ENCODE data around the gene GSN.
A peak's percentile ranks its signal among the peaks of the same experiment; 100 is the strongest.

The GSN gene

DNA sequence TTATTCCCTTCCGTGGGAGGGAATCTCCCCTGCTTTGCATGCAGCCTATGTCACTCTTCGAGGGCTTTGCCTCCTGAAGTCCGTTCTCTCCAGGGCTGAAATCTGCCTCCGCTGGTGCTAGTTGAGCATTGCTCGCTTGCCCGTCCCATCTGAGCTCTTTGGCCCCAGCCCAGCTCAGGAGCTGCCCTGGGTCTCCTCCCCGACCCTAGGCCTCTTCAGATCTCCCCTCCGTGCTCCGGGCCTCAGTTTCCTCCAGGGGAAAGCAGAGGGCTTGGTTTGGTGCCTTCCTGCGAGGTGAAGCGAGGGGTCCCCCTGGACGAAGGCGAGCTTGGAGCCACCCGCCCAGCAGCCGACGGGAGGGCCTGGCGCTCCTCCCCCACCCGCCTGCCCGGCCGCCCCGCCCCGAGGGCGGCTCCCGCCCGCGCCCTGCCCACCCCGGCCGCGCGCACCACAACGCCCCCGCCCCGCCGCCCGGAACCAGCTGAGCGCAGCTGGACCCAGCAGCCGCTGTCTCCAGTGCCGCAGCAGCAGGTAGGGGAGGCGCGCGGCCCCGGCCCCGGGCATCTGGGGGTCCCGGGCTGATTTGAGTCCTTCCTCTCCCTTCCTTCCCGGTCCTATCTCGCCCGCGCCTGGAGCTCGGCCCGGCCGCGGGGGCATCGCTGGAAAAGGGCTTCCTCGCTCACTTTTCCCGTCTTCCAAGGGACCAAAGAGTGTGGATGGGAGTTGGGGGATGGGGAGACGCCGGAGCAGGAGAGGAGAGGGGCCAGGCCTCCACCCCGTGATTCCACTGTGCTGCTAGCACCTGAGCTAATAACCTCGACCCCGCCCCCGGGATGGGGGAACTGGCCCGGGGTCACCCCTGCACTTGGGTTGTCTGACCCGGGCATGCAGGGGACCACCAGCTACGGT is at the start of gene GSN:
Gene GSN, plus strand, starts transcription at position 474 of the 909 bp plus-strand sequence. CDS start 33,810 bp downstream, outside the sequence.
- peak; percentile 40 for DNase-seq

DNA sequence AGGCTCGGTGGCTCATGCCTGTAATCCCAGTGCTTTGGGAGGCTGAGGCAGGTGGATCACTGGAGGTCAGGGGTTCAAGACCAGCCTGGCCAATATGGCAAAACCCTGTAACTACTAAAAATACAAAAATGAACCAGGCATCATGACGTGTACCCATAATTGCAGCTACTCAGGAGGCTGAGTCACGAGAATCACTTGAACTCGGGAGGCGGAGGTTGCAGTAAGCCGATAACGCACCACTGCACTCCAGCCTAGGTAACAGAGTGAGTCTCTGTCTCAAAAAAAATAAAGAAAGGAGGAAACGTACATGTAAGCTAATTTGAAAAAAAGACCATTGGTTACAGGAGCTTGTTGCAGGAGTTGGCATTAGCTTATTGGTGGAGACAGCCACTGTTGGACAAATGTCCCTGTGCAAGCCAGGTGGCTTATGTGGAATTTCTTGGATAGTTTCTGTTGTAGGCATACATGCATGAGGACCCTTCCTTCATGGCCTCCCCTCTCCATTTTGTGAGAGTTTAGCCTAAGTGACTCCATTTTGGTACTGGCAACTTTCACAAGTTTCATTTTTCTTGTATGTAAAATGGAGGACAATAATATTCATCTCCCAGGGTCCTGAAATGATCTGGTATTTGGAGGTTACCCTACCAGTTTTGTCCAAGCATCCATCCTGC is 49.5 kb upstream of the GSN start:
- no peak for DNase-seq

DNA sequence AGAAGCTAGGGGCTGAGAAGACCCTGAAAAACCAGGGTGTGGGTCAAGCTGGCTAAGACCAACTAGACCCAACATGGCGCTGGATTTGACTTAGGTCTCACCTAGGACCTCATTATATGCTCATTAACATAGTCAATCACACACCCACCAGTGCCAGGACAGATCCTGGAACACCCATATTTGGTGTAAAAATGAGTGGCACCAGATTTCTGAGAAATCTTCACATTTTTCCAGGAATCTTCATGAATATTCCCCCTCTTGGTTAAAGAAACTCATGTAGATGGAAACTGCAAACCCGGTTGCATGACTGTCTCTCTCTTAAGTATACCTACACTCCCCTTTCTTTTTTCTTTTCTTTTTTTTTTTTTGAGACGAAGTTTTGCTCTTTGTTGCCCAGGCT is 48.4 kb upstream of the GSN start:
- no peak for DNase-seq

DNA sequence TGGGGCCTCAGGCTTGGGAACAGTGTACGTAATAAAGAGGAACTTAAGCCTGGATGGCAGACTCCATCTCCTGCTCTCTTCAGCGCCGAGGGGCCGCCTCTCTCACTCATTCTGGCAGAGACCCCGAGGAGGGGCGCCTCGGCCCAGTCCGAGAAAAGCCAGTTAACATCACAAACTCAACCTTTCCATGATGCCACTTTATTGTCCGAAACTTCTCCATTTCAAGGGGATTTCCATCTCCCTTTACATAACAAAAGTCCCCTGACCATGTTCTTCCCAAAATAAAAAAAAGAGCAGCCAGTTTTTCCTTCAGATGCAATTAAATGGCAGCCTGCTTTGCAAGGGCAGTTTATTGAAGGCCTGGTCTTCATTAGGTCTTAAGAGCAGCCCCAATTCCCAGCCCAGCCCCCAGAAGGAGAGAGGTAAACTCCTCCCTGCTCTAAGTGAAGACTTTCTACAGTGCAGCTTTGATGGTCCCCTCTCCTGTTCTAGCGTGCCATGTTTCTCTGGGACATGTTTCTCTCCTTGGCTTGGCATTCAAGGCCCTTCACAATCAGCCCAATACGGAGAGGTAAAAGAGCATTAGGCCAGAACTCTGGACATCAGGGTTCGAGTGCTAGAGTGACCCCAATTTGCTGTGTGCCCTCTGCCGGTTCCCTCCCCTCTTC is 46.8 kb upstream of the GSN start:
- no peak for DNase-seq

DNA sequence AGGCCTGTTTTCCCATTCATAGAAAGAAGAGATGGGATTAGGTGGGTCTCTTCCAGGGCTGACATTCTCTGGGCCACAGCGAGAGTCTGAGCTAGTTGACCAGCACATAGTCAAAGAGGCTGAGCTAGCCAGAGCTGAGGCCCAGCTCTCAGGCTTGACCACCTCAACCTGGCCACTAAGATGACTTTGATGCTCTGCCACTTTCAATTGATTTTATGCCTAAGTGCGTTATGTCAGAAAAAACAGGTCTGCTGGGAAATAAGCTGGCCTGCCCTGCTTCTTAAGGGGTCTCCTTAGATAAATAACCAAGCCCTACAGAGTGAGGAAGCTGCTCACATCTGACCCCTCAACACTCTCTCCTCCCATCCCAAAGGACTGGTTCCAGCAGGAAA is 46.3 kb upstream of the GSN start:
- no peak for DNase-seq

DNA sequence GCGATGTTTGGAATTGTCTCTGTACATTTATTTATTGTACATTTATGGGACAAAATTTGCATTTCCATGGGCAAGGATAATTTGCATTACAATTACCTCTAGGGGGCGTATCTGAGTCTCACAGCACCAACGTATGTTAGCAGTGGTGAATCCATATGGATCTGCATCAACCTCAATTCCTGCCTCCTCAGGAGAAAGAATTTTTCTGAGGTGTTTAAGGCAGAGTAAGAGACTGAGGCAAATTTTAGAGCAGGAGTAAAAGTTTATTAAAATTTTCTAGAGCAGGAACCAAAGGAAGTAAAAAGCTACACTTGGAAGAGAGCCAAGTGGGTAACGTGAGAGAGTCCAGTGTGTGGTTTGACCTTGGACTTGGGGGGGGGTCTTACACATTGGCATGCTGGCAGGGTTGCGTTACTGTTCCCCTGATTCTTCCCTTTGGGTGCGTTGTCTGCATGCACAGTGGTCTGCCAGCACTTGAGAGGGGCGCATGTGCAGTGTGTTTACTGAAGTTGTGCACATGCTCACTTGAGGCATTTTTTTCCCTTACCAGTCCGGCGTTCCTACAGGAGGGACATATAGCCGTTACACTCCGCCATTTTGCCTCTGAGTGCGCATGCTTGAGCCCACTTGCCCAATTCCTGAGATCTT is 45.3 kb upstream of the GSN start:
- peak; percentile 32 for DNase-seq

DNA sequence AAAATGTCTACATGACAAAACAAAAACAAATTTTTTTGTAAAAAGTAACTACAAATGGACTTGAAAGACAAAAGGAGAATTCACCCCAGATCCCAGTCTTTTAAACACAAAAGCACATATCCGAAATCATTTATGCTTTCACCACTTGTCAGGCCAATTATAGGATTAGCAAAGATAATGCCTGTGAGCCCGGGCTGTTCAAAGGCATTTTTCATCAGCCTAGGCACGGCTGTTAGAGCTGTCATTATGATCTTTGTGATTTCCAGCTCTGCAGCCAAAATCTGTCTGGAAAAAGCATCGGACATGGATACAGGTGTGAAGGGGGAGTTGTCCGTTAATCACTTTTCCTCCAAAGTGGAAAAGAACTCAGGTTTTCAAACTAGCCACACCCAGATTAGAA is 42.7 kb upstream of the GSN start:
- DNase-seq, result no peak

DNA sequence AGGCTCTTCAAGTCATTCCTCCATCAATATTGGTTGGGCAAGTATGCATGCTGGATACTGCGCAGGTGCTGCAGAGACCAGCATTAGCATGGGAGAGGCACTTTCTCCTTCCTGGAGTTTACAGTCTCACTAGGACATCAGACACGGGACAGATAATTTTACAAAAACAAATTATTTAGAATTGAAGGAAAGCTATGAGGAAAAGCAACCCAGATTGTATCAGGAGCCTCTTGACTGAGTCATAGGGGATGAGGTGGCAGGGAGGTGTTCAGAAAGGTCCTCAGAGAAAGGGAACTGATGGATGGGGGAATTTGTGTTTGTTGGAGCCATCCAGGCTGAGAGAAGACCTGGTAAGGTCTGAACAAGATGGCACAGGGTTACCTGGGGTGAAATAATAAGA is 41.8 kb upstream of the GSN start:
- DNase-seq, result no peak

DNA sequence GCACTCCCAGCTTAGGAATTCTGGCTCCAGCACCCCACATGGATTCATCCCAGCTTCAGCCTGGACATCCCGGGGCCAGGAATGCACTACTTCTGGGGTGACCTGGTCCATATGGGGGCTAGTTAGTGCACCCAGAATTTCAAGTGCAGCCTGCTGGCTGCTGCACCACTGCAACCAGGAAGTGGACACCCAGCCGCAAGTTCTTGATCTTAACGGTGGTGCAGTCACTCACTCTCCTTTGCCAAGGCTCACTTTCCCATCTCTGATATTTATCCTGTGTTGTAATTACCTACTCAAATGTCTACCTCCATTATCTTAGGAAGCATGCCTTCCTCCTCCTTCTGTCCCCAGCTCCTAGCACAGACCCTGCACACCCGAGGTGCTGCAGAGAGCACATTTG is 40.1 kb upstream of the GSN start:
- no peak for DNase-seq

DNA sequence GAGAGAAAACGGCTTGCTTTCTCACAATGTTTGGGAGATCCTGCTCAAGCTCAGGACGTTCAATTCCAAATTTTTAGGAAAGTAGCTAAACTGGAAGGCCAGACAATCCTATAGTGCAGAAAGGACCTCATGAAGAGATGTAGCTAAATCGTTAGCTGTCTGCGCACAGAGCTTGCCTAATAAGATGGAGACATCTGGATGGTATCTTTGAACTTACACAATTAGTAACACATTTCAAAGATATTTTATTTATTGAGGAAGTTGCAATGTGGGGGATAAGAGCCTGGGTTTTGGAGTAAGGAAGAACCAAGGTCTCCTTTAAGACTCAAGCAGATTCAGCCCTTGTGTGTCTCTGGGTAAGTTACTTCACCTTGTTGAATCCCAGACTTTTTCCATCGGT is 37.7 kb upstream of the GSN start:
- DNase-seq, result no peak

DNA sequence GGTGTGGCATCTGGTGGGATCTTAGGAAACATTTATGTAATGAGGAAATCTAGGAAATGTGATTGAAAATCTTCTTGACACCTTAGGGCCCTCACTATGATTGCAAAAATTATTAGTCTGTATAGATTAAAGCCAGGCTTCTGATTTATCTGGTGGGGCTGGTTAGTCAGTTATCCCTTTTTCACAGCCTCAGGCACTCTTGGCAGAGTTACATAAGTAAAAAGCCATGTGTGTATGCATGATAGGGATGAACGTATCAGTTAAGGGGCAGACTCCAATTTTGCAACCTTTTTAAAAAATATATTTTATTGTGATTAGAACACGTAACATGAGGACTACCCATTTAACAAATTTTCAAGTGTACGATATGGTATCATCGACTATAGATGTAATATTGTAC is 35.7 kb upstream of the GSN start:
- no peak for DNase-seq

DNA sequence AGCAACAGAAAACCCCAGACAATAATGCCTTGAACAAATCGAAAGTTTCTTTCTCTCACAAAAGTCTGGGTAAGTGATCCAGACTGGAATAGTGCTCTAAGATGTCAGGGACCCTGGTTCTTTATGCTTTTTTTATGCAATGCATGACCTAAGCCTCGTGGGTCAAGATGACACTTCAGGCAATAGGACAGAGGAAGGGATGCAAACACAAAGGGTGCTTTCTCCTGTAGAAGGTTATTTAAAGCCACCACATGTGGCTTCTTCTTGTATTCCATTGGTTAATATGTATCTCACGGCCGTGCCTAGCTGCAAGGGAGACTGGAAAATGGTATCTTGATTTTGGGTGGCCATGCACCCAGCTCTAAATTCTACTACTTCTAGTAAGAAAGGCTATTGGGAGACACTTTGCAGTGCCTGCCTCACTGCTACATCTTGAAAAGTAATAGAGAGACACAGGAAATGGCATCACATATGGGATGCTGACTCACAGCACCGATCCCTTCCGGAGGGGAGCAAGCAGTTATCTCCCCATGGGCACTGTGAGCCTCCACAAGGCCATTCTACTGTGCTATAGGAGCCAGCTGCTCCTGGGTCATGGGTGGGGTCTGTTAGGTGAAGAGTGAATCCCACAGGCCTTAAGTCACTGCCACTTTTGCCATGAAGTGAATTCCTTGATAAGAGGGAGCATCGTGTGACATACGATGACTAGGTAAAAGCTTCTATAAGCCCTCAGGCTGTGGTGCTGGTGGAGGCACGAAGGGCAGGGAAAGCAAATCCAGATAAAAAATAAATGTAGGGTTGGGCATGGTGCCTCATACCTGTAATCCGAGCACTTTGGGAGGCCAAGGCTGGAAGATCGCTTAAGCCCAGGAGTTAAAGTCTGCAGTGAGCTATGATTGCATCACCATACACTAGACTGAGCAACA is 33.8 kb upstream of the GSN start:
- no peak for DNase-seq

DNA sequence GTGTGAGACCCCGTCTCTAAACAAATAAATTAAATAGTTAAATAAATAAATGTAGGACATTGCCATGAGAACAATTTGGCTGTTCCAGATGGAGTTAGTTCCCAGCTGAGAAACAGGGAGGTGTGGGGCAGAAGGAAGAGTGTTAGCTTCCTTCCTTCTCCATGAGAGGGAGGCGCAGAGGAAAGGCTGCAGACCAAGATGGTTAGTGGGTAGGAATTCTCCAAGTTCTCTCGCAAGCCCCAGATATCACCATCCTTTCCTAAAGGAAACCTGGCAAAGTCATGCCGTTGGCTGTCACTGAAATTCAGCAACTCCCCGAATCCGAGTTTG is 33.2 kb upstream of the GSN start:
- DNase-seq, result no peak

DNA sequence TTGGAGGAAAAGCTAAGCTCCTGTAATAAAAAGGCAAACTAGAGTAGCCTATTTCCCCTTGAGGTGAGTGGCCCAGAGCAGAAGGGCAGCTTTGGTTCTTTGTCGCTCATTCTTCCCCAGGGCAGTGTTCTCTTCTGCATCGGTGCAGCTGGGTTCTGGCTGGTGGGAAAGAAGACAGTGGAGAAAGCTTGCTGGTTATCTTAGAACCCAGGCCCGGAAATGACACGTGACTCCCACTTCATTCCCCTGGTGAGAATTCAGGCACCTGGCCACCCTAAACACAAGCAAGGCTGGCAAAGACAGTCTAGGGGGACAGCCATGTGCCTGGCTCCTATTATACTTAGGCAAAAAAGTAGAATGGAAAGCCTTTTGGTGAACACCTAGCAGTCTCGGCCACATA is 32.5 kb upstream of the GSN start:
- DNase-seq, result no peak

DNA sequence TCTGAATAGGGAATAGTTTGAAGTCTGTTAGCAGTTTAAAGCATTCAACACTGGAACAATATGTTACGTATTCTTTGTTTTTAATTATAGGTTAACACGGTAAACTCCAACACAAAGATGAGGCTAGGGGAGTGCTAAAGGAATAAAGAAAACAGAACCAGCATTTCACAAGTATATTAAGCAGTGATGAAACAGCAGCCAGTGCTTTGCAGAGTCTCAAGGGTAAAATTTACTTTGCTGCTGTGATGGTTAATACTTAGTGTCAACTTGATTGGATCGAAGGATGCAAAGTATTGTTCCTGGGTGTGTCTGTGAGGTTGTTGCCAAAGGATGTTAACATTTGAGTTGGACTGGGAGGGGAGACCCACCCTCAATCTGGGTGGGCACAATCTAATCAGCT is 30.0 kb upstream of the GSN start:
- DNase-seq, result no peak

DNA sequence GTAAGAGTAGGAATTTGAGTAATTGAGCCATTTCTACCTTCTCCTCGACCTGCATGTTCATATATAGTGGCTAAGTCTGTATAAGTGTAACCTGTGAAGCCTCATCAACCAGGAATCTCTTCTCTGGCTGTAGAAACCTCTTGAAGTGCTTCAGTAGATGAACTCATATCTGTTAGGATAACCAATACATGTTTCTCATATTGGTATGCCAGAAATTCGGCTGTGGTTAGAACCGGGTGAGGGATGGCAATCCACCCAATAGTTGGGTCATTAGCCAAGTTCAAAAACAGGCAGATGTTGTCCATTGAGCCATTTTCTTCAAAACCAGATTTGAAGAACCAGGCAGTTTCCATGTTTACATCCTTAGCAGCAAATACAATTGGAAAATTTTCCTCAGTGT is 28.9 kb upstream of the GSN start:
- DNase-seq, result no peak

DNA sequence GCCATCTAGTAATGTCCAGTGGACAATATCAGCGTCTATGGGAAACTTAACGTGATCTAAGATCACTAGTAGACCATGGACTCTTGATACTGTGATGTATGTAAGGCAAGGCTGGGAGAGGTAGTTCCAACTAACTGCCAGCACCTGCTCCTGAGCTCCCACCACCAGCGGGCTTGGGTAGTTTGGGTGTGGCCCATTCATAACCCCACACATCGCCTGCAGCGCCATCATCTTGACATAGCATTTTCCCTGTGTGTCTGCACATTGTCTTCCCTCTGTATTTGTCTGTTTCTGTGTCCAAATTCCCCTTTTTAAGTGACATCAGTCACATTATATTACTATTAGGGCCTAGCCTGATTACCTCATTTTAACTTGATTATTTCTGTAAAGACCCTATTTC is 28.1 kb upstream of the GSN start:
- no peak for DNase-seq

DNA sequence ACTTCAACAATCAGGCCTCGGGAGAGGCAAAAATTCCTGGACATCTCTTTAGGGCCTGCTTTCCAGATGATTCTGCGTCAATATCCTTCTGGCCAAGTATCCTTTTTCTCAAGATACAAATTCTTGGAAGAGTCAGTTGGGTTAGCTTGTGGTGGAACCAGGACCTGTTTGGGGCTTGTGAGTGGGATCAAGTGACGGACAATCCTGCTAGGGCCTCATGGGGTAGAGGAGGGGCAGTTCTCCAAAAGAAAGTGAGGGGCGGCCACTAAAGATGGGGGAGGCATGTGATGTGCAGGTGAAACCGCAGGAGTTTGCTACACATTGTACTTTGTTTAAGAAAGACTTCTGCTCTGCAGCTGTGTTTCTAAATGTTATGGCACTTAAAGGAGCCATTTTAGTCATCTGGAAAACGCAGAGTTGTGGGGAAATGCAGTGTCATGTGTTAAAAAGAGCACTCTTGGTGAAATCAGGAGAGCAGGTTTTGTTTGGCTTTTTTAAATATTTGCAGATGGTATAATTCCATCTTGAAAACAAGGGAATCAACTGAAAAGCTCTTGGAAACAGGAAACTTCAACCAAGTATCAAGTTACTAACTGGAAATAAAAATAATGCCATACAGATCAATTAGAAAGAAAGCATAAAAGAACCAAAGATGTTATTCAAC is 27.4 kb upstream of the GSN start:
- DNase-seq, result no peak

DNA sequence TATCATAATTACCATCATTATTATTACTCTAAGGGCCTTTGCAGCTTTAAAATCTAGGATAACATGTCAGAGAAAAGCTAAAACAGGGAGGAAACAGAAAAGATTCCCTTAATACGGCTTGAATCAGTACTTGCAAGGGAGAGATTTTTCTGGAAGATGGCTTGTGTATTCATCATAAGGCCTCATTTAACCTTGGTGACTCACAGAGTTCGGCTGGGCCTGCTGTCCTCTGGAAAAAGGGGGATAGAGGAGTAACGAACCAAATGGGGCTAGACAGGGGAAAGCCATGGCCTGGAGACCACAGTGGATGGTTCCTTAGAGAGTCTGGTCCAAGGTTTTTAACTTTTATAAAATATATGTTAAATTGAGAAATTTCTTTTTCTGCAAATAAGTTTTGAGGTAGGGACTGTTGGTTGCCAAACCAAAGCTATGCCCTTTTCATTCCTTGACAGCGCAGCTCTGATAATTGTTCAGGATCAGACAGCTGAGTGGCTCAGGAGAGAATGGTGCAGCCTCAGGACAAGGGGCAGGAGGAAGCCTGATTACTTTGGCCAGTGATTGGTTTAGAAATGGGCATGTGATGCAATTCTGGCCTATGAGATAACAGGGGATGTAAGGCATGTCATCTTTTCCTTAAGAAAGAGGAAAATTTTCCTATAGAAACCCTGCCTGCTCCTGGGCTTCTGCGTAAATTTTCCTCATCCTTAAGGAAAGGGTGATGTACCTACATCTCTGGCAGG is 25.6 kb upstream of the GSN start:
- DNase-seq, result no peak

DNA sequence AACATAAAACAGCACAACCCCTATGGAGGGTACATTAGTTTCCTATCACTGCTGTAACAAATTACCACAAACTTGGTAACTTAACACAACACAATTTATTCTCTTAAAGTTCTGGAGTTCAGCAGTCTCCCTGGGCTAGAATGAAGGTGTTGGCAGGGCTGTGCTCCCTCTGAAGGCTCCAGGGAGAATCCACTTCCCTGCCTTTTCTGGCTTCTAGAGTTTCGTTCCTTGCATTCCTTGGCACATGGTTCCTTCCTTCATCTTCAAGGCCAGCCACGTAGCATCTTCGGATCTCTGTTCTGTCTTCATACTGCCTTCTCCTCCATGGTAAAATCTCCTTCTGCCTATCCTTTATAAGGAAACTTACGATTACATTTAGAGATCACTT is 25.0 kb upstream of the GSN start:
- no peak for DNase-seq
